Ovary (tissue), 9 donors: ENCODE measurements around the gene CCDC91. TPM values are rescaled to one million over a fixed set of nuclear protein-coding genes. Genes with fewer than 3 reads are reported as not detected.

Source experiments
- DNase-seq, 5 donors: peaks; one replicate each; pipeline ENCODE4 v3.0.0-alpha.2; 2019 to 2020
- H3K27ac ChIP-seq, 2 donors: fragments of 200-600 bp; one replicate each; pipeline versions ENCODE4 v1.5.1 to v1.8.0; 2019 to 2022
- H3K27me3 ChIP-seq: fragments of 200-600 bp; one replicate; pipeline ENCODE4 v1.8.0; 2022
- H3K36me3 ChIP-seq: fragments of 200-600 bp; sonication (generic); one replicate; pipeline ENCODE4 v1.5.1; 2019
- H3K4me1 ChIP-seq: one replicate; pipeline ENCODE4 v1.8.1; 2013; ENCODE audit warnings: mild to moderate bottlenecking, moderate library complexity; ENCODE audit not compliant: insufficient read depth
- H3K4me3 ChIP-seq: fragments of 200-600 bp; sonication (generic); one replicate; pipeline ENCODE4 v1.5.1; 2017
- H3K9me3 ChIP-seq, 2 donors: fragments of 200-600 bp in 1 of 2; sonication (generic) in 1 of 2; one replicate each; pipeline versions ENCODE4 v1.5.1 to v1.8.1; 2013 to 2019; ENCODE audit warnings: mild to moderate bottlenecking in 1 of 2, moderate library complexity in 1 of 2
- EP300 ChIP-seq: sonication (generic); formaldehyde crosslinking; IDR thresholded peaks from one replicate; pipeline ENCODE4 v1.6.1; 2017; ENCODE audit warnings: antibody characterized with exemption
- POLR2A ChIP-seq: fragments of 450-650 bp; IDR thresholded peaks from one replicate; pipeline ENCODE4 v1.6.1; 2017; ENCODE audit warnings: antibody characterized with exemption, mild to moderate bottlenecking, moderate library complexity
- WGBS, 3 donors: extraction: QIAGEN DNeasy Blood & Tissue Kit in 1 of 3; methylation state at CpG; one replicate each; pipeline versions ENCODE4 v1.1.5 to v1.1.7; 2013 to 2017; 5-methylcytosine and 5-hydroxymethylcytosine counted together
- intact Hi-C, 4 donors: fragments of 100-400 bp; cut with DNase I; formaldehyde crosslinking; loops; one replicate each; pipeline versions ENCODE4 v1.11.0 to v1.15.1; 2022 to 2023
- polyA plus RNA-seq, 2 donors: library from polyadenylated mRNA; stranded (reverse); fragments of 200-250 nt in 1 of 2; fragments of 350-450 nt in 1 of 2; fragmentation: Illumina TruSeq in 1 of 2; extraction: RNeasy Lipid Tissue Mini Kit (QIAGEN cat#74804) in 1 of 2; gene quantifications; one replicate each; pipeline ENCODE4 v1.2.3, GENCODE V29; 2013 to 2014
- total RNA-seq, 7 donors: library from RNA; depleted of rRNA in 2 of 7; stranded (reverse); fragments of >200 nt in 2 of 7; fragmentation: NEBNext Ultra II Directional in 3 of 7; extraction: Animal tissue kit (Norgen Biotek cat#: 25700) in 3 of 7; gene quantifications; one replicate each; pipeline versions ENCODE4 v1.1.0 to v1.2.4, GENCODE V29; 2016 to 2023
- TF ChIP-seq, protein P1 (sequence below), 3 donors: fragments of 450-650 bp in 2 of 3; fragments of 200-600 bp in 1 of 3; IDR thresholded peaks; one replicate each; pipeline versions ENCODE4 v1.5.1 to v1.8.0; 2016 to 2022; ENCODE audit warnings: antibody characterized with exemption in 3 of 3, mild to moderate bottlenecking in 1 of 3
- donor health status: DM: no; HTN: no; CAD: no; lungs with moderate emphysema.
- donor health status: DM: no; HTN: no; CAD: no.
- donor health status: Bipolar disorder and iron deficiency.
- donor health status: DM: yes; HTN: yes; CAD: no.
- donor health status: DM: no; HTN: no; CAD: no.
- donor health status: DM: yes; HTN: yes; CAD: no.

The CCDC91 gene
- total and polyA plus RNA-seq, 9 donors: 15.8 to 45.7 (median 36.2) TPM

DNA sequence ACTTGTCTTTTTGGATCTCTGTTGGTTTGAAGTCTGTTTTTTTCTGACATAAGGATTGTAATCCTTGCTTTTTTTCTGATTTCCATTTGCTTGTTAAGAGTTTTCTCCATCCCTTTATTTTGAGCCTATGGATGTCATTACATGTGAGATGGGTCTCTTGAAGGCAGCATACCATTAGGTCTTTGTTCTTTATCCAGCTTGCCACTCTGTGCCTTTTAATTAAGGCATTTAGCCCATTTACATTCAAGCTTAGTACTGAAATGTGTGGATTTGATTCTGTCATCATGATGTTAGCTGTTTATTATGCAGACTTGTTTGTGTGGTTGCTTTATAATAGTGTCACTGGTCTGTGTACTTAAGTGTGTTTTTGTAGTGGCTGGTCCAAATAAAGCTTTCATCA, 100.0 kb downstream of the CCDC91 start:
- Histone ChIP-seq H3K36me3 (no peaks in the 10 kb centered on the region), H3K4me3 (no peak overlapping the region), H3K4me1 (no peaks in the 10 kb centered on the region), H3K27me3 (no peaks in the 10 kb centered on the region), H3K27ac (no peak overlapping the region), H3K9me3 (no peaks in the 10 kb centered on the region)
- no peak for DNase-seq
- TF ChIP-seq EP300: no peak
- TF ChIP-seq, protein P1, sequence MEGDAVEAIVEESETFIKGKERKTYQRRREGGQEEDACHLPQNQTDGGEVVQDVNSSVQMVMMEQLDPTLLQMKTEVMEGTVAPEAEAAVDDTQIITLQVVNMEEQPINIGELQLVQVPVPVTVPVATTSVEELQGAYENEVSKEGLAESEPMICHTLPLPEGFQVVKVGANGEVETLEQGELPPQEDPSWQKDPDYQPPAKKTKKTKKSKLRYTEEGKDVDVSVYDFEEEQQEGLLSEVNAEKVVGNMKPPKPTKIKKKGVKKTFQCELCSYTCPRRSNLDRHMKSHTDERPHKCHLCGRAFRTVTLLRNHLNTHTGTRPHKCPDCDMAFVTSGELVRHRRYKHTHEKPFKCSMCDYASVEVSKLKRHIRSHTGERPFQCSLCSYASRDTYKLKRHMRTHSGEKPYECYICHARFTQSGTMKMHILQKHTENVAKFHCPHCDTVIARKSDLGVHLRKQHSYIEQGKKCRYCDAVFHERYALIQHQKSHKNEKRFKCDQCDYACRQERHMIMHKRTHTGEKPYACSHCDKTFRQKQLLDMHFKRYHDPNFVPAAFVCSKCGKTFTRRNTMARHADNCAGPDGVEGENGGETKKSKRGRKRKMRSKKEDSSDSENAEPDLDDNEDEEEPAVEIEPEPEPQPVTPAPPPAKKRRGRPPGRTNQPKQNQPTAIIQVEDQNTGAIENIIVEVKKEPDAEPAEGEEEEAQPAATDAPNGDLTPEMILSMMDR (IDR thresholded peaks at IDR 0.05): no peak
- TF ChIP-seq POLR2A: no peak
- intact Hi-C loops: loop anchor here in 1 of 4 donors (10.0 kb wide), 1 partner anchor 405 kb away; no protein-coding TSS in a partner anchor

DNA sequence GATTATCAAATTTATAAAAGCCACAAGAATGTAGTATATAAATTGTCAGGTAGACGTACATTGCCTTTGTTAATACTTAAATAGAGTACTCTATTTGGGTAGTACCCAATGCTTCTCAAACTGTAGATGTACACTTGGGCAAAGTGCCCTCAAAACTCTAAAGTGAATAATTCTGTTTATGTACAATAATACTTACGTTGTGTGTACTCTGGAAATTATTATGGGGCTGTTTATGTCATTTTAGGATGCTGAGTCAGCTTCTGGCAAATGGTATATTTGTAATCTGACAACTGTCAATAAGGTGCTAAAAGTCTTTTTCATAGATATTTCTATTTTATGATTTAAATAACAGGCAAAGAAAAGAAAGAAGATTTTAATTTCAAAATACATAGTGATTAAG, 102.4 kb downstream of the CCDC91 start:
- DNase-seq: no peak
- Histone ChIP-seq H3K4me1 (no peaks in the 10 kb centered on the region), H3K27me3 (no peaks in the 10 kb centered on the region), H3K36me3 (no peaks in the 10 kb centered on the region), H3K4me3 (no peak overlapping the region), H3K27ac (no peak overlapping the region), H3K9me3 (no peaks in the 10 kb centered on the region)
- TF ChIP-seq, protein P1 (IDR thresholded peaks at IDR 0.05): no peak
- TF ChIP-seq POLR2A: no peak
- no peak for TF ChIP-seq EP300
- WGBS, 3 donors: 96 to 98% (median 97%) methylated on average over 2 of the region's 2 CpGs
- intact Hi-C loops: loop anchor here in 1 of 4 donors (10.0 kb wide), 1 partner anchor 402 kb away; no protein-coding TSS in a partner anchor

DNA sequence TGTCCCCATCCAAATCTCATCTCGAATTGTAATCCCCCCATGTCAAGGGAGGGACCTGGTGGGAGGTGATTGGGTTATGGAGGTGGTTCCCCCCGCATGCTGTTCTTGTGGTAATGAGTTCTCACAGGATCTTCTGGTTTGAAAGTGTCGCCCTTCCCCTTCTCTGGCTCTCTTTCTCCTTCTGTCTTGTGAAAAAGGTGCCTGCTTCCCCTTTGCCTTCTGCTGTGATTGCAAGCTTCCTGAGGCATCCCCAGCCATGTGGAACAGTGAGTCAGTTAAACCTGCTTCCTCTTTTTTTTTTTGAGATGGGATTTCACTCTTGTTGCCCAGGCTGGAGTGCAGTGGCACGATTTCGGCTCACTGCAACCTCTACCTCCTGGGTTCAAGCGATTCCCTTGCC, 104.0 kb downstream of the CCDC91 start:
- Histone ChIP-seq H3K27ac (no peak overlapping the region), H3K4me1 (no peaks in the 10 kb centered on the region), H3K4me3 (no peak overlapping the region), H3K36me3 (no peaks in the 10 kb centered on the region), H3K9me3 (no peaks in the 10 kb centered on the region), H3K27me3 (no peaks in the 10 kb centered on the region)
- intact Hi-C loops: loop anchor here in 1 of 4 donors (10.0 kb wide), 1 partner anchor 401 kb away; no protein-coding TSS in a partner anchor
- WGBS, 3 donors: 85 to 94% (median 92%) methylated on average over 6 of the region's 6 CpGs
- DNase-seq: no peak
- TF ChIP-seq, protein P1 (IDR thresholded peaks at IDR 0.05): no peak
- no peak for TF ChIP-seq EP300
- no peak for TF ChIP-seq POLR2A

DNA sequence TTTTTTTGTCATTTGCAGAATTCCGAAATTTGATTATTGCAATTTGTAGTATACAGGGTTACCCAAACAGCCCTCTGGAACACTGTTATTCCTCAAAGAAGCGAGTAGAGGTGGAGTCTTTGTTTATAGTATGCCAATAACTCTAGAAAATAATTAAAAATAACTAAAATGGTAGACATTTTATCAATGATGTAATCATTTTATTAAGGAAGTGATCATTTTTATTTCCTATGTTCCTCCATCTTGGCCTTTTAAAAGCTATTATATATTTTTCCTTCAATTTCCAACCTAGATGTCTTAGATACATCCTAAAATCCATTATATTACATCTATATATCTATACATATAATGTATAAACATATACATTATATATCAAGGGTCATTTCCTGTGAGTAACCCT, 106.0 kb downstream of the CCDC91 start:
- intact Hi-C loops: loop anchor here in 1 of 4 donors (10.0 kb wide), 1 partner anchor 399 kb away; no protein-coding TSS in a partner anchor
- Histone ChIP-seq H3K4me1 (no peaks in the 10 kb centered on the region), H3K27me3 (no peaks in the 10 kb centered on the region), H3K36me3 (no peaks in the 10 kb centered on the region), H3K9me3 (no peaks in the 10 kb centered on the region), H3K27ac (no peak overlapping the region), H3K4me3 (no peak overlapping the region)
- WGBS, 3 donors: 74 to 98% (median 97%) methylated on average over 2 of the region's 2 CpGs
- no peak for DNase-seq
- TF ChIP-seq POLR2A (no peak), EP300 (no peak)
- TF ChIP-seq, protein P1 (IDR thresholded peaks at IDR 0.05): no peak
